ENCODE data around the gene CAP1.

The CAP1 gene

DNA sequence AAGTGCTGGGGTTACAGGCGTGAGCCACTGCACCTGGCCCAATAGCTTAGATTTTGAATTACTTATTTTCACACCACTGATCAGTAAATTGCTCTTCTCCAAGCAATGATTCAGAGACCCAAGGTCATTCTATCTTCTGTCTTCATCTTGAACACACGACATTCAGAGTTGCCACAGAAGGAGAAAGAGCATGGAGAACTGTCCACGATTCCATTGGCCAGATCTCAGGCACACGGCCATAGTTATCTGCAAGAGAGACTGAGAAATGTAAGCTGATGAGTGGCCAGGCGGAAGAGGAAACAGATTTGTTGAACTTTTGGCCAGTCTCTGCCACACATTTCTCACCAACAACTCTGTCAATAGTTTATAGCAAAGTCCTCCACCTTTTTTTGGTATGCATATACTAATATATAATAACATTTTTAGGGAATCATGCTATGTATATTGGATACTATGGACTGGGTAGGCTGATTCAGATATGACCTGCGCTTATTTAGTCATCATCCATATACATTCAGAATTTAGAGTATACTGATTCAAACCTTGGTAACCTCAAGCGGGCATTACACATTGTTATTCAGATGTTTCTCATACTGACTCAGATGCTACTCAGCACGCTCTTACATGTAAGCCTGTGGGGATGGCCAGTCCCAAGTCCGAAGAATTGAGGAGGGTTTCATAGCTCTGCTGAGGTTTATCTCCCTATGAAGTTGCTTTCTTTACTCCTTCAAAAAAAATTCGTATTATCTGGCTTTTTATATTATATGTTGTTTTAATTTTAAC is 25.5 kb upstream of the CAP1 start:
- Histone ChIP-seq H3K4me3 (no peak overlapping the region), H3K9me3 (no peaks in the 10 kb centered on the region), H3K36me3 (no peaks in the 10 kb centered on the region), H3K27ac (no peak overlapping the region), H3K4me1 (no peaks in the 10 kb centered on the region), H3K27me3 (peaks cover 0 to under 1% of the 10 kb centered on the region in 2 donors)
- TF ChIP-seq CTCF (IDR thresholded peaks at IDR 0.05), result no peak
- intact Hi-C loops (cut with DNase I; ENCODE audit: low total_unique reads), result no loop called here
- DNase-seq, result no peak

GRCh38 chr1:40017951-40018575 is 22.5 kb upstream of the CAP1 start:
- intact Hi-C loops (cut with DNase I; ENCODE audit: low total_unique reads), result no loop called here
- Histone ChIP-seq H3K9me3 (no peaks in the 10 kb centered on the region), H3K4me3 (no peak overlapping the region), H3K4me1 (no peaks in the 10 kb centered on the region), H3K27me3 (peaks cover 0 to 11% of the 10 kb centered on the region in 2 donors), H3K27ac (no peak overlapping the region), H3K36me3 (no peaks in the 10 kb centered on the region)
- no peak for DNase-seq
- TF ChIP-seq CTCF (IDR thresholded peaks at IDR 0.05), result no peak

- Histone ChIP-seq H3K27me3 (peaks cover 0 to 18% of the 10 kb centered on the region in 2 donors), H3K9me3 (peaks cover 0 to 4% (median 0%) of the 10 kb centered on the region in 3 donors), H3K4me1 (no peaks in the 10 kb centered on the region), H3K4me3 (no peak overlapping the region), H3K36me3 (no peaks in the 10 kb centered on the region), H3K27ac (no peak overlapping the region)
- no peak for TF ChIP-seq CTCF (IDR thresholded peaks at IDR 0.05)
- no peak for DNase-seq
- intact Hi-C loops (cut with DNase I; ENCODE audit: low total_unique reads), result no loop called here
Observed at GRCh38 chr1:40020447-40021085, 20.0 kb upstream of the CAP1 start.

- no peaks in the 10 kb centered on the region for H3K36me3 ChIP-seq
- no peak for TF ChIP-seq CTCF (IDR thresholded peaks at IDR 0.05)
- peaks cover 0 to 4% (median 0%) of the 10 kb centered on the region in 3 donors for H3K9me3 ChIP-seq
- no peak for DNase-seq
- no peak overlapping the region for H3K27ac ChIP-seq
- peaks cover 0 to 25% of the 10 kb centered on the region in 2 donors for H3K27me3 ChIP-seq
- intact Hi-C loops (cut with DNase I; ENCODE audit: low total_unique reads), result no loop called here
- no peak overlapping the region for H3K4me3 ChIP-seq
- no peaks in the 10 kb centered on the region for H3K4me1 ChIP-seq
Observed at GRCh38 chr1:40023379-40023944, 17.1 kb upstream of the CAP1 start.

DNA sequence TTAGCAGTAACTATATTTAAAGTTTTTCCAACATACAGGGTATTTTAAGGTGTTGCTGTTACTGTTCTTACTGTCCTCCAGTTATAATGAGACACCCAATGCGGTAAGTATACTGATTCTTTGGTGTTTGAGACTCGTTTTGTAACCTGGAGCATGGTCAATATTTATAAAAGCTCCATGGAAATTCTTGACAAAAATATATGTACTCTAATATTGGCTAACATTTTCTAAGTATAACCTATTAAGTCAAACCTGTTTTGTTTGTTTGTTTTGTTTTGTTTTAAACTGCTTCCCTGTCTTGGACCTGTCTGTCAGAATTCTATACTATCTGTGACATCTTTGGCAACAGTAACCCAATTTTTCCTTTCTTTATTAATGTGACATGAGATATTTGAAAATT is 15.9 kb upstream of the CAP1 start:
- Histone ChIP-seq H3K36me3 (no peaks in the 10 kb centered on the region), H3K9me3 (peaks cover 0 to 4% (median 0%) of the 10 kb centered on the region in 3 donors), H3K27me3 (peaks cover 0 to 25% of the 10 kb centered on the region in 2 donors), H3K4me1 (no peaks in the 10 kb centered on the region), H3K27ac (no peak overlapping the region), H3K4me3 (no peak overlapping the region)
- DNase-seq, result no peak
- intact Hi-C loops (cut with DNase I; ENCODE audit: low total_unique reads), result no loop called here
- no peak for TF ChIP-seq CTCF (IDR thresholded peaks at IDR 0.05)

Data from tibial artery (tissue), 4 donors.